ENCODE data around the gene MT3.

DNA sequence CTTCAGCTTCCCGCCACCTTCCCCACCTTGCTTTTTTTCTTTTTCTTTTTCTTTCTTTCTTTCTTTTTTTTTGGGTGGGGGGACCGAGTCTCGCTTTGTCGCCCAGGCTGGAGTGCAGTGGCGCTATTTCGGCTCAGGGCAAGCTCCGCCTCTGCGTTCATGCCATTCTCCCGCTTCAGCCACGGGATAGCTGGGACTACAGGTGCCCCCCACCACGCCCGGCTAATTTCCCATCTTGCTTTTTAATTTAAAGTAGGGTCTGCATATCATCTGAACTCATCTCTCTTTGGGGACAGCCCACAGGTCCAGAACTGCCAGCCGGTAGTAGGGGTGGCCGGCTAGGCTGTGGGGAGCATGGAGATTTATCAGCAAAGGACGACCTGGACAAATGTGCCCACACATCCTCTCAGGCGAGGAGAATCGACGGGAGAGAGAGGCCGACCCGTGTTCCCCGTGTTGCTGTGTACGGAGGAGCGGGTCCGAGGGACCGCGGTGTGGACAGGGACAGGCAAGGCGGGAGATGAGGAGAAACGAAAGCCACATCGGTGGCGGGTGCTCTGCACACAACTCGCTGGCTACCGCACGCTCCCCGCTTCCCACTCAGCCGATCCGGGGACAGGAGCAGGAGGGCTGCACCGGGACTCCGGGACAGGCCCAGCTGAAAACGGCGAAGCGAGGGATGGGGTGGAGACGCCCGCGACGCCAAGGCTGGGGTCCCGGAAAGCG lies 45.5 kb downstream of the MT3 start:
- TF ChIP-seq, protein P1, sequence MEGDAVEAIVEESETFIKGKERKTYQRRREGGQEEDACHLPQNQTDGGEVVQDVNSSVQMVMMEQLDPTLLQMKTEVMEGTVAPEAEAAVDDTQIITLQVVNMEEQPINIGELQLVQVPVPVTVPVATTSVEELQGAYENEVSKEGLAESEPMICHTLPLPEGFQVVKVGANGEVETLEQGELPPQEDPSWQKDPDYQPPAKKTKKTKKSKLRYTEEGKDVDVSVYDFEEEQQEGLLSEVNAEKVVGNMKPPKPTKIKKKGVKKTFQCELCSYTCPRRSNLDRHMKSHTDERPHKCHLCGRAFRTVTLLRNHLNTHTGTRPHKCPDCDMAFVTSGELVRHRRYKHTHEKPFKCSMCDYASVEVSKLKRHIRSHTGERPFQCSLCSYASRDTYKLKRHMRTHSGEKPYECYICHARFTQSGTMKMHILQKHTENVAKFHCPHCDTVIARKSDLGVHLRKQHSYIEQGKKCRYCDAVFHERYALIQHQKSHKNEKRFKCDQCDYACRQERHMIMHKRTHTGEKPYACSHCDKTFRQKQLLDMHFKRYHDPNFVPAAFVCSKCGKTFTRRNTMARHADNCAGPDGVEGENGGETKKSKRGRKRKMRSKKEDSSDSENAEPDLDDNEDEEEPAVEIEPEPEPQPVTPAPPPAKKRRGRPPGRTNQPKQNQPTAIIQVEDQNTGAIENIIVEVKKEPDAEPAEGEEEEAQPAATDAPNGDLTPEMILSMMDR (IDR thresholded peaks at IDR 0.05), result no peak
- TF ChIP-seq POLR2A (IDR thresholded peaks at IDR 0.05), result no peak

Measured in right lobe of liver (tissue), 4 donors.